Activated CD4-positive, alpha-beta T cell treated with anti-CD3 and anti-CD28 coated beads, Interleukin-2, Interleukin-4, amounts not matched to agents 100 ng/mL and 50 ng/mL, durations not matched to agents 16 hours and 8 hours (primary cell): ENCODE data around the gene GAR1.
"Not testable (repeated sequence)": the region's sequence is repeated elsewhere in the genome, so short reads cannot be mapped to it uniquely, and the experiment has no call there.

Source experiments
- DNase-seq: peaks from one replicate; pipeline ENCODE4 v3.0.0-alpha.2; 2020; ENCODE audit warnings: low spot score

GAR1 gene

DNA sequence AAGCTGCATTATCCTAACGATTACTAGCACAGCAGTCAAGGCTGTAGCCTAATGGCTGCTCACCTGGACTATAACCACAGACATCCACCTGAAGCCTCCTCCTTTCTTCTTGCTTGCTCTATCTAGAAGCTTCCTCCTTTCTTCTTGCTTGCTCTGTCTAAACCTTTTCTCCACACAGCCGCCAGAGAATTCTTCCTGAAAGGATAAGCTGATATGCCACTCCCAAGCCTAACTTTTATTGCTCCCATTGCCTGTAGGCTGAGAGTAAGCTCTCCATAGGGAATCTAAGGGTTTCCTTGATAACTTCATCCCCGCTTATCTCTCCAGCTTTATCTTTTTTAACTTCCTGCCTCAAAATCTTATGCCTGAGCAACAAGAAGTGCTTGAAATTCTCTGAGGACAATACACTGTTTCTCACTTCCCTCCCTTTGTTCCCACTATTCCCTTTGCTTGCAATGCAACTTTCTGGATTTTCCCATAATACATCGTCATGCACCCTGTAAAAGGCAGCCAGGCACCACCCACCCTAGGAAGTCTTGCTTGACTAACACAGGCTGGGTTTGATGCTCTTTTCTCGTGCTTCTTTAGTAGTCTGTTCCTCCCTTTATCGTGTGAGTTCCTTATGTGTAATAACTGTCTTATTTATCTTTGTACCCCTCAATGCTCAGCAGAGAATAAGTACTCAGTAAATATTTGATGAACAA lies 31.0 kb downstream of the GAR1 start:
- DNase-seq: no peak

DNA sequence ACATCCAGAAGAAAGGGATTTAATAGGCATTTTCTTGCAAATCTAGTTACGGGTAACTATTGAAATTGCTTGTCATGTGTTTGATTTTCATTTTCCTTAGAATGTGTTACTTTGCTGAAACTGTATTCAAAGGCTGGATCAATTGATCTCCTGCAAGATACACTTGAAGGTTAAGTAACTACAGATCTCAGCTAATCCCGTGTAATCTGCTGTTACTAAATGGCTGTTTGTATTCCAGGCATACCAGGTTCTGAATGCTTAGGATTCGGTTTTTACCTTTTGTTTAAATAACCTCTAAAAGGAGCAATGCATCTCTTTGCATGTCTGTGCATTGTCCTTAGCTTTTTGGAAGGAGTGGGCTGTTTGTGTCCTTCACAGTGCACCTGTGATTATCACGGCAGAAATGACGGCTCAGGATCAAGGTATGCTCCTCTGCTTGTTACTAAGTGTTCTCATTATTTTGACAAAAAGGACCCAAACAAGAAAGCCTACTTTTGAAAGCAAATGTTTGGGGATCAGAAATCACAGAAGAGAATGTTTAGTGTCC lies 32.4 kb downstream of the GAR1 start, which contains the start of gene LRIT3:
Gene LRIT3 (plus strand): TSS at position 212 of the 547 bp plus-strand sequence. CDS start 95 bp downstream, at position 307.
- no peak for DNase-seq

DNA sequence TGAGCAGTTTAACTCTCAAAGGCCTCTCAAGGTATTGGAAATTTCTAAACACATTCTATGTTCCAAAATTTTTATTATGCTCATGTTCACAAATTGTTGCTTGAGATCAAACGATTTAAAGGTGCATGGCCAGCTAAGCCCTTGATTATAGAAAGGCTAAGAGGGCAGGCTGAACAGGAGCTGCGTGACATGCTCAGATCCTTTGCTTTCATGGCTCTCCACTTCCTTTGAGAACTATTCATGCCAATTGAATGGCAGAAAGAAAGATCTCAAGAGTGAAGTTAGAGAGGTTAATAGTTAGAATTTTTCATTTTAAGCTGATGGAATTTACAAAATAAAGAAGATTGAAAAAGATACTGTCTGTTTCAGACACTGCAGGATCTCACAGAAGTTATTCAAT lies 32.9 kb downstream of the GAR1 start:
- DNase-seq: no peak

DNA sequence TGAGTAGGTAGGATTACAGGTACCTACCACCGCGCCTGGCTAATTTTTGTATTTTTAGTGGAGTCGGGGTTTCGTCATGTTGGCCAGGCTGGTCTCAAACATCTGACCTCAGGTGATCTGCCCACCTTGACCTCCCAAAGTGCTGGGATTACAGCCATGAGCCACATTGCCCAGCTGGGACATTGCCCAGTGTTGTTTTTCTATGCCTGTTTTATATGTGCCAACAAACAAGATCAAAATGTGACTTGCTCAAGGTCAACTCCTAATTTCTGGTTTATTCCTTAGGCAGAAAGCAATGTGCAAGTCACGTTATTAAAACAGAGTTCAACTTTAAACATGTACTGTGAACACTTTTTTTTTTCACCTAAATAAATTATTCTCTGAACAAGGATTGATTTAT lies 35.0 kb downstream of the GAR1 start:
- no peak for DNase-seq

DNA sequence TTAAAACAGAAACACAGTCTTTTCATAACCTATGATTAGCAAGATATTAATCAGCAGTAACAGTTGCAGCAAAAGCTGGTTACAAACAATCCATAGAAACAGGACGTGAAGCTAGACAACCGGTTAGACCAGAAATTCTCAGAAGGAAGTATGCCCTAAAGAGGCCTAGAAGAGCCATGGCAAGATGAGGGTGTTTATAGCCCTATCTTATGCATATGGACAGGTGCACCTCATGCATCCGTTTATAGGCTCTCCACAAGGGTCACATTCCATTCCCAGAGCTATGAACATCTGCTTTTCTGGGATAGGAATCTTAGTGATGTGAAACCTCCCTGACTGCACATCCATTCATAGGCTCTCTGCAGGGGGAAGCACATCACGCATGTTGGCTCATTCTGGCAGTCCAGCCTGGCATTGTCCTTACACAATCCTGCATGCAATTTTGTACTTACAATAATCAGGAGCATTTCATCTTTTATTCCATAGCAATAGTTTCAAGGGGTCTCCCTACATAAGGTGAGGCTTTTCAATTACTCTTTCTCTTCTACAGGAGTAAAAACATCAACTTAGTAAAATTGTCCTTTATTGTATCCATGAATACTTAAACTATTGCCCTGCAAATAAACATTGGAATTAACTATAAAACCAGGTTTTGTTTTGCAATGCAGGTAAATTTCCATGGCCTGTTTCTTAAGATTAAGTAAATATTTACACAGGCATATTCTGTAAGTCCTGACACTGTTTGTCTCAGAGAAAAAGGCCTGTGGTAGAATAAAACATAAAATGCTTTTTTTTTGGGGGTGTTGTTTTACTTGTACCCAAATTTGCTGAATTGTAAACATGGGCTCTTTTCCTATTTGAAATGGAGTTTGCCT lies 44.1 kb downstream of the GAR1 start:
- not testable (repeated sequence) for DNase-seq

DNA sequence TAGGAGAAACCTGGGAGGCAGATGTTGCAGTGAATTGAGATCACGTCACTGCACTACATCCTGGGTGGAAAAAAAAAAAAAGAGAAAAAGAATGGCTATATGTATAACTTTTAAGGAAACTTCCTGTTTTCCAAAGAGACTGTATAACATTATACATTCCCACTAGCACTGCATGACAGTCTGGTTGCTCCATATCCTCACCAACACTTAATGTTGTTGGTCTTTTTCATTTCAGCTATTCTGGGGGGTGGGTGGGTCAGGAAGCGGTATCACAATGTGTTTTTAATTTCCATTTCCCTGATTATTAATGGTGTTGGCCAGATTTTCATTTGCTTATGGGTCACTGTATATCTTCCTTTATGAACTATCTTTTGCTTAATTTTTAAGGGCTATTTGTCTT lies 45.7 kb downstream of the GAR1 start:
- no peak for DNase-seq

DNA sequence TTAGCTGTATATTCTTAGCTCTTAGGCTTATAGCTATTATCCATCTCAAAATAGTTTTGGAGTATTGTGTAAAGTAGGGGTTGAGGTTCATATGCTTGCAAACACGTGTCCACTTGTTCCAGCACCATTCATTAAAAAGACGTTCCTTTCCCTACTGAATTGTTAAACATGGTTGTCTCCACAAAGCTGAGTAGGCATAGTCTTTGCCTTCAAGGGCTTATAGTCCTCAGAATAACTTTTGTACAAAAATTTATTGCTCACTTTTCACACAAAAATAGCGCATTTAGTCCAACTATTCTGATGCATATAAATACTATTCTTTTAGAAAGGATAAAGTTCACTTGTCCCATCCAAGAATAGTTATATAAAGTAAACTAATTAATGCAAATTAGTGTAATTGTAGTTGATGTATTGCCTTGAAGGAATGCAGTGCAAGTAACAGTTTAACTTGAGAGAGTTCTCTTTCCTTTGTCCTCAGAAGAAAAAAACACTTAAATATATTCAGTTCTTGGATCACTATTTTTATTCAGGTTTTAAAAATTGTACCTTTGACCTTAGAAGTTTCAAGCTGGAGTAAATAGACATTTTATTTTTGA lies 46.5 kb downstream of the GAR1 start:
- no peak for DNase-seq

DNA sequence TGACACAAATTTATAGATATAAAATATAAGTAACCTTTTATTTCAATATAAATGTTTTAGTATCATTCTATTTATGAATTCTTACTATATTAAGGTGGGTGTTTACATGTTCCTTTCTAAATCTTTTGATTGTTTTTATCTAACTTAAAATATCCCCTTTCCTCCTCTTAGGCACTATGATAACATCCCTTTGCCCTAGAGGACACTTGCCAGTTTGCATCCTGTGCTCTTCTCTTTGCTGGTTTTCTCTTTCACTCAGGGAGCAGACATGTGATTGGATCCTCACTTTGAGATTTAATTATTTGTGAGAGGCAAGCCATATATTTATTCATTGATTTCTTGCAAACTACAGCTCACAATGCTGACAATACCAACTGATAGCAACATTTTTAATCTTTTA lies 48.6 kb downstream of the GAR1 start:
- DNase-seq: no peak

DNA sequence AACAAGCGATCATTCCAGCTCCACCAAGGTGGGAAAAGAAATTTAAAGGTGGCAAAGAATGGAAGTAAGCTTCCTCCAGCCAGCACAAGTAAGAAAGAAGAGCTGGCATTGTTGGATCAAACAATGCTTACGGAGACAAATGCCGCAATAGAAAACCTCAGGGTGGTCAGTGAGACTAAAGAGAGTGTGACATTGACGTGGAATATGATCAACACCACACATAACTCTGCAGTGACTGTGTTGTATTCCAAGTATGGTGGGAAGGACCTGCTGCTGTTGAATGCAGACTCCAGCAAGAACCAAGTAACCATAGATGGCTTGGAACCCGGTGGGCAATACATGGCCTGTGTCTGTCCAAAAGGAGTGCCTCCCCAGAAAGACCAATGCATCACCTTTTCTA lies 54.5 kb downstream of the GAR1 start:
- no peak for DNase-seq

DNA sequence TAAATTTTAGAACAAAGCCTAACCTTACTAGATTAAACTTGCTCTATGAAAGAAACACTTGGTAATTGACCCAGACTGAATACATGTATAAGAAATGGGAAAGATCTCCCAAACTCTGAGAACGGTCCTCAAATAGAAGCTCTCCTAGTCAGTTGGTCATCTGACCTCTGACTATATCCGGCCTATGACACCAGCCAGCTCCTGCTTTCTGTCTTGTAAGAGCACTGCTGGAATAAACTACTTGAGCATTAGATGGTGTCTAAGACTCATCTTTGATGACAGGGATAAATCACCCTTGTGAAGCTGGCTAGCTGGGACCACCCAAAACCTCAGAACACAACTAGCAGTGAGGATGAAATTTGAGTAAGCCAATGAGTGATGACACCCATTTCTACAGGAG lies 56.5 kb downstream of the GAR1 start:
- no peak for DNase-seq

DNA sequence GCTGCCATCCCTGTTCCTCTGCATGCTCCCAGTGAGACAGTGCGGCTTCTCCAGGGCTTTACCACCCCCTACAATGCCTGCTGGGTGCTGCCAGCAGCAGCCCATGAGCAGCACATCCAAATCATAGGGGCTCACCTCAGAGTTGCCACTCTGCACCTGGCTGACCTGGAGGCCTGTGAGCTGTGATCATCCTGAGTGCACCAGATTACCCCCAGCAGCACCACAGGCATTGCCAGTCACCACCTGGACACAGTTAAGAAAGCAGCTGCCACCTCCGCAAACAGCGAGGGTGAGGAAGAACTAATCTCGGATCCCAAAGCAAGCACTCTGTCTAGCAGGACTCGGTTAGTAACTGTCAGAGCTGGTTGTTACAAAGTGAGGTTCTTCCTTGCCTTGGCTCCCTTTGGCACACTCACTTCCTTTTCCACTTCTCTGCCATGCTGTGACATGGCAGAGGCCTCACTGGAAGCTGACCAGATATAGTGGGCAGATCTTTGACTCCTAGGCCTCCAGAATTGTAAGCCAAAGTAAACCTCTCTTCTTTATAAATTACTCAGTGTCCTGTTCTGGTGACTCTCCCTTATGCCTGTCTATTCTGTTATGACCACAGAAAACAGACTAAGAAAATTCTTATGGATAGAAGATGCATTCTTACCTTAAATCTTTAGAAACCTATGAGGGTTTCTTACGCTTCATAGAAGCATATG lies 57.5 kb downstream of the GAR1 start:
- no peak for DNase-seq

DNA sequence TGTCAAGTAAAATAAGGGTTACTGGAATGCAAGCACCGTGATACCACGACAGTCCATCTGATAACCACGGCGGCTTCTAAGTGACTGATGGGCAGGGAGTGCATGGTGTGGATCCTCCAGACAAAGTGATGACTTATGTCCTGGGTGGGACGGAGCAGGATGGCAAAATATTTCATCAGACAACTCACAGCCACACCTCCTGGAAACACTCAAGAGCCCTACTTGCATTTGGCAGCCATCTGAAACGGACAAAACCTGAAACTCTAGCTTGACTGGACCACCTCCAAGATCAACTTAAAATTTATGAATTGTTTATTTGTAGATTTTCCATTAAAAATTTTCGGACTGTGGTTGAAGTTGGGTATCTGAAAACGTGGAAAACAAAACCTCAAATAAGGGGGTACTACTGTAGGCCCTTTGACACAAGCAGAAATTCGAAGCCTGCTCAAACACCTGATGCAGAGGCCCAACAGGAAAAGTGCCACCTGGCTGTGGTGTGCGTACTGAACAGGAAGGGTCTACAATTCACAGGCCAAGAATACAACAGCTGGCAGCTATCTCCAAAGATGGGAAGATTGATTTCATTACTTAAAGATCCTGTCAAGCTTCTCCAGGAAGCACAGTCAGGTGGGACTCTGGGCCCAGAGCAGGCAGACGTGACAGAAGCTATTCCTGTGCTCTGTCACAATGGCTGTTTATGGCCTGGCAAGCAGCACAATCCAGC lies 58.4 kb downstream of the GAR1 start:
- DNase-seq: no peak
